ENCODE measurements around the gene KPRP.

The KPRP gene, protein sequence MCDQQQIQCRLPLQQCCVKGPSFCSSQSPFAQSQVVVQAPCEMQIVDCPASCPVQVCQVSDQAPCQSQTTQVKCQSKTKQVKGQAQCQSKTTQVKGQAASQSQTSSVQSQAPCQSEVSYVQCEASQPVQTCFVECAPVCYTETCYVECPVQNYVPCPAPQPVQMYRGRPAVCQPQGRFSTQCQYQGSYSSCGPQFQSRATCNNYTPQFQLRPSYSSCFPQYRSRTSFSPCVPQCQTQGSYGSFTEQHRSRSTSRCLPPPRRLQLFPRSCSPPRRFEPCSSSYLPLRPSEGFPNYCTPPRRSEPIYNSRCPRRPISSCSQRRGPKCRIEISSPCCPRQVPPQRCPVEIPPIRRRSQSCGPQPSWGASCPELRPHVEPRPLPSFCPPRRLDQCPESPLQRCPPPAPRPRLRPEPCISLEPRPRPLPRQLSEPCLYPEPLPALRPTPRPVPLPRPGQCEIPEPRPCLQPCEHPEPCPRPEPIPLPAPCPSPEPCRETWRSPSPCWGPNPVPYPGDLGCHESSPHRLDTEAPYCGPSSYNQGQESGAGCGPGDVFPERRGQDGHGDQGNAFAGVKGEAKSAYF

GRCh38 chr1:152757747-152758146 lies at the start of gene KPRP:
KPRP (plus strand) TSS chr1:152758025; CDS start chr1:152759589, 1,564 bp downstream.
- DNase-seq (ENCODE audit: low read depth in 2 of 2), result no peak

DNA sequence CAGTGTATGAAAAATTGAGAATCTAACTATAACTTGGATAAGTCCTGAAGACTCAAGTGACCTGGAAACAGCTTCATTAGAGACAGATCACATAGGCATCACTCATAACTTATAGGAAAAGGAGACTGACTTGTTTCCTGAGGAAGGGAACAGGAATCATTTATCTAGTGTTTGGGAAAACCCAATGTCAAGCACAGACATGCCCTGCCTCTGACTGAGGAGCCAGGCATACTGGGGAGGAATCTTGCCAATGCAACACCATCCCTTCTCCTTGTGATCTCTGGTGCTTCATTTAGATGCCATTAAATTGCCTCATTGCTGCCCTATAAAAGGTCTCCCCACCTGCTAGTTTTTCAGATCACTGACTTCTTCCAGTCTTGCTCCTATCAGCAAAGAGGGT lies 39.6 kb upstream of the KPRP start:
- DNase-seq (ENCODE audit: low read depth in 2 of 2), result no peak

DNA sequence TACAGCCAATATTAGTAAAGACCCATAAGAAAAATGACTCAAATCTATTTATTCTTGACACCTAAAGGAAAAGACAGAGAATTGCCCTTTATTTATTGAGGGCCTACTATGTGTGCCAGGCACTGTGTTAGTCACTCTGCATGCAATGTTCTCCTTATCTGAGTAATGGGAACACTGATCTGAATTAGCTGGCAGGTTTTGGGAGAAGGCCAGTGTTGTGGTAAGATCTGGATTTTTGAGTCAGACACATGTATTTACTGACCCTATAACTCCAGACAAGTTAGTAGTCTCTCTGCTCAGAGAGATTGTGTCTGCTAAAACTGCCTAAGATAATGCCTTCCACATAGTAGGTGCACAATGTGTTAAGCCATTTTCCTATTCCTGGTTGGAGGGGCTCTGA lies 32.6 kb upstream of the KPRP start:
- no peak for DNase-seq (ENCODE audit: low read depth in 2 of 2)

- no peak for DNase-seq (ENCODE audit: low read depth in 2 of 2)
Measured at GRCh38 chr1:152728986-152729385, 28.8 kb upstream of the KPRP start.

DNA sequence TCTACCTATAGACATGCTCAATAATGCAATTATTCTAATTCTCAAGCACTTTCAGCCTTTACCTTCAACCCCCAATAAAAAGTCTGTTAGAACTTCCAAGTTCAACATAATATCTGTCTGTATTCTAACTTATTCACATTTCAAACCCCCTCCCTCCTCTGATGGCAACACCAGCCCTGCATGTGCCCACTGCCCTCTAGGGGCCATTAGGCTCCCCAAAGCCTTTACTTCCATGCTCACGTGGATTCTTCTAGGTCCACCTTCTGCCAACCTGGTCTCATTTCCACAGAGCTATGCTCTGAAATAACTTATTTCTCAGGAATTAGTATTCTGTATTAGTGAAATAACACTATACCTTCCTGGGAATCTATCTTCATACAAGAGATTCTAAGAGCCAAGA lies 22.2 kb upstream of the KPRP start:
- no peak for DNase-seq (ENCODE audit: low read depth in 2 of 2)

GRCh38 chr1:152737997-152738396 lies 19.8 kb upstream of the KPRP start:
- DNase-seq (ENCODE audit: low read depth in 2 of 2), result no peak

DNA sequence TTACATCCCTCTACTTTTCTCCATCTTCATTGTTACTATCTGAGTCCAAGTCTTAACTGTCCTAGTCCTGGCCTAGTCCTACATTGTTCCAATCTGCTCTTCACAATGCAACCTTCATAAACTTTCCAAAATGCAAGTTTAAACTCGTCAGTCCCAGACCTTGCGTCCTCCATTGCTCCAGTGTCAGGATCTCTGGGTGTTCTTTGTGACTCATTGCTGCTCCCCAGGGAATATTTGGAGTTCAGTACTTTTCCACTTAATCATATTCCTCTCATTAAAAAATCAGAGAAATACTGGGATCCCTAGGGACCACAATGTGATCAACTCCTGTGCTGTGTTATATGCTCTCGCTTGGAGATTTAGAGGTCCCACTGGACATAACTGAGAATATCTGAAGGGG lies 18.0 kb upstream of the KPRP start:
- no peak for DNase-seq (ENCODE audit: low read depth in 2 of 2)

DNA sequence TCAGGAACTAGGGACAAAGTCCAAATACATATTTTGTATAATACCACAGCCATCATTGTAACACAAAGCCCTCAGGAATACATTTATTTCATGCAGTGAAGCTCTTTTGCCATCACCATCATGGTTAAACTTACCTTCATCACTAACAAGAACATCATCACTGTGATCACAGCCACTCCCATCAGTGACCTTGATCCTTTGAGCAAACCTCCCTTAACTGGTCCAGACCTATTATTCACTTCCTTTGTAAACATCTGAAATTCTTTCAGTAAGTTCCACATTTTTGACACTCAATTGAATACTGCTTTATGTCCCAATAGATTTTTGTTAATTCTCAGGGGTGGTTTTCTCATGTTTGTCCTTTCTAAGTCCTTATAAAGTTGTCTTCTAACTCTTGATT lies 16.2 kb upstream of the KPRP start:
- DNase-seq (ENCODE audit: low read depth in 2 of 2), result no peak

DNA sequence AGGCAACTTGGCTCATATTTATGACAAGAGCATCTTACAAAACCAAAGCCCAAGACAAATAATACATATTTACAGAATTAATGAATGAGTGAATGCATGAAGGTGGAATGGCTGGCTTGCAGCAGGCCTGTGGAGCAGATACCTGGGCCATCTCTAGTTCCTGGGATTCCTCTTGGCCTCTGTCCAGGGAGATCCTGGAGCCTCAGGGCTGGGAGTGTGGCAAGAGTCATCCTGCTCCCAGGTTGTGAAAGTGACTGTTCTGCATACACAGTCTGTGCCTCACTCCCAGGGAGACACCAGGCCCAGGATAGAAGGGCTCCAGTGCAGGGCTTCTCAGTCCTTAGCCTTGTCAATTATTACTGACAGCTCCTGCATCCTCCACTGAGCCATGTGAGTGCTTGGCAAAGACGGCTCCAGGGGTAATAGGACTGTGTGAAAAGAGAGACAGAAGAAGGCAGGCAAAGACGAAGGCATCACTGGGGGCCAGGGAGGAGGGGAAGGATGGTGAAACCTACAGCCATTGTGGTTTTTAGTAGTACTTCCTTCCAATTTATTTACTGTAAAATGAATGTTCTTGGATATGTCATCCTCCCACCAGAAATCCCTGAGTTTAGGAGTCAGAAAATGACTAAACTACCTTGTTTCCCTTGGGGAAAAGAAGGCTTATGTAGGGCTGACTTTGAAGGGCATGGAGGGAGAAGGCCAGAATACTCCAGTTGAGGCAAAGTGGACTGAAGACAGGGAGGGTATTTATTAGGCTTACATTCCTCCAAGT lies 14.3 kb upstream of the KPRP start:
- DNase-seq (ENCODE audit: low read depth in 2 of 2), result no peak

- no peak for DNase-seq (ENCODE audit: low read depth in 2 of 2)
Measured at GRCh38 chr1:152745289-152745704, 12.5 kb upstream of the KPRP start.

- DNase-seq (ENCODE audit: low read depth in 2 of 2), result no peak
Measured at GRCh38 chr1:152745765-152746444, 11.9 kb upstream of the KPRP start.

GRCh38 chr1:152747831-152748230 lies 10.0 kb upstream of the KPRP start:
- no peak for DNase-seq (ENCODE audit: low read depth in 2 of 2)

DNA sequence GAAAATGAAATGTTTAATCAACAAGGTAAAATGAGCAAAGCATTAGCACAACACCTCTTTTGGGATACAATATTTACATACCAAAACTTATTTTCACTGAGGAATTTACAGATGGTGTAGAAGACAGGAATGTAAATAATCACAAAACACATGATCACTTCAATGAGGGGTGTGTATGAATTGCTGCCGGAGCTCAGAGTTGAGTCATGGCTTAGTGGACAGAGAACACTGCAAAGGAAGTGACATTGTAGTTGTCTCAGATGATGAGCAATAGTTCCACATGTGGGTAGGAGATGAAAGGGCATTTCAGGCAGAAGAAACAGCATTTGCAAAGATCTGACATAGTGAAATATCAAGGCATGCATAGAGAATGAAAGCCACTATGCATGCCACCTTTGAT lies 5.6 kb upstream of the KPRP start:
- DNase-seq (ENCODE audit: low read depth in 2 of 2), result no peak

GRCh38 chr1:152753586-152753985 lies 4.2 kb upstream of the KPRP start:
- no peak for DNase-seq (ENCODE audit: low read depth in 2 of 2)

DNA sequence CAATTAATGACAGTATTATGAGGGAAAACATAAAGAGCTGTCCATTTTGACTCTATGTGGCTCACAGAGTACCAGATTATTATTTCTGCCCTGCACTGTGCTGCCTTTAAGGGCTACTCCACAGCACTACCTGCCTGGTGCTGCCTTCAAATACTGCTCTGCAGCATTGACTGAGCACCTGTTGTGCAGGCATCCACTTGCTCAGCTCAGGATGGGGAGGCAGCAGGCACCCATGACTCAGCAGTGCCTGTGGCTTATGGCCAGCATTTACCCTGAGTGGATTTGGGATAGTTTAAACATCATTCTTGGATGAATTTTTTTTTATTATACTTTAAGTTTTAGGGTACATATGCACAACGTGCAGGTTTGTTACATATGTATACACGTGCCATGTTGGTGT lies 953 bp upstream of the KPRP start:
- DNase-seq (ENCODE audit: low read depth in 2 of 2), result no peak

DNA sequence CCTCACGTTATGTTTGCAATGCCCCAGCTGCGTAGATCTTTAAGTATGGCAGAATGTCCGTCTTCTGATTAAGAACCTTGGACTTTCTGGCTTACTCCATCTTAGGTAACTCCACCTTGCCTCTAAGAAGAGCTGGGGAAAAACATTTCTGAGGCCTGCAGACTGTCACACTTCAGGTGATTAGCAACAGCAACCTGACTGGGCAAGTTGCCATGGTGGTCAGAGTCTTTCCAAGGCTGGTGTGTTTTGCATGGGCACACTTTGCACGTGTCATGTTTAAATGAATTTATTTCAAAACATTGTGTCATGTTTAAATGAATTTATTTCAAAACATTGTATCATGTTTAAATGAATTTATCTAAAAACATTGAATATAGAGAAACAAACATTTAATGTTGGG lies 811 bp downstream of the KPRP start:
- DNase-seq (ENCODE audit: low read depth in 2 of 2), result no peak

DNA sequence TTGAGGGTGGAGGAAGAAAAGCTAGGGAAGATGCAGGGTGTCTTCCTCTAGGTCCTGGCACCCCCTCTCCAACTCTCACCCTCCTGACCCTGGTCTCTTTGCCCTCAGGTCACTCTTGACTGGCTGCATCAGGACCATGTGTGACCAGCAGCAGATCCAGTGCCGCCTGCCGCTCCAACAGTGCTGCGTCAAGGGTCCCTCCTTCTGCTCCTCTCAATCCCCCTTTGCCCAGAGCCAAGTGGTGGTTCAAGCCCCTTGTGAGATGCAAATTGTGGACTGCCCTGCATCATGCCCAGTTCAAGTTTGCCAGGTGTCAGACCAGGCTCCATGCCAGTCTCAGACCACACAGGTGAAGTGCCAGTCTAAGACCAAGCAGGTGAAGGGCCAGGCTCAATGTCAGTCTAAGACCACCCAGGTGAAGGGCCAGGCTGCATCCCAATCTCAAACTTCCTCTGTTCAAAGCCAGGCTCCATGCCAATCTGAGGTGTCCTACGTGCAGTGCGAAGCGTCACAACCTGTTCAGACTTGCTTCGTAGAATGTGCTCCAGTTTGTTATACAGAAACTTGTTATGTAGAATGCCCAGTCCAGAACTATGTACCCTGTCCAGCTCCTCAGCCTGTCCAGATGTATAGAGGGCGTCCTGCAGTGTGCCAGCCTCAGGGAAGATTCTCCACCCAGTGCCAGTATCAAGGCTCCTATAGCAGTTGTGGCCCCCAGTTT lies 1.8 kb downstream of the KPRP start:
- no peak for DNase-seq (ENCODE audit: low read depth in 2 of 2)

DNA sequence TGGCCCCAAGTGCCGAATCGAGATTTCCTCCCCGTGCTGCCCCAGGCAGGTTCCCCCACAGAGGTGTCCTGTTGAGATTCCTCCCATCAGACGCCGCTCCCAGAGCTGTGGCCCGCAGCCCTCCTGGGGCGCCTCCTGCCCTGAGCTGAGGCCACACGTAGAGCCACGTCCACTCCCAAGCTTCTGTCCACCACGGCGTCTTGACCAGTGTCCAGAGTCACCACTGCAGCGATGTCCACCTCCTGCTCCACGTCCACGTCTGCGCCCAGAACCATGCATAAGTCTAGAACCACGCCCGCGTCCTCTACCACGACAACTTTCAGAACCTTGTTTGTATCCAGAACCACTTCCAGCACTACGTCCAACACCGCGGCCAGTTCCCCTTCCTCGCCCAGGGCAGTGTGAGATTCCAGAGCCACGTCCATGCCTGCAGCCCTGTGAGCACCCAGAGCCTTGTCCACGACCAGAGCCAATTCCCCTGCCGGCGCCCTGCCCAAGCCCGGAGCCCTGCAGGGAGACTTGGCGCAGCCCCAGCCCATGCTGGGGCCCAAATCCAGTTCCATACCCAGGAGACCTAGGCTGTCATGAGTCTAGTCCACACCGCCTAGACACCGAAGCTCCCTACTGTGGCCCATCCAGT lies 2.8 kb downstream of the KPRP start:
- DNase-seq (ENCODE audit: low read depth in 2 of 2), result no peak

DNA sequence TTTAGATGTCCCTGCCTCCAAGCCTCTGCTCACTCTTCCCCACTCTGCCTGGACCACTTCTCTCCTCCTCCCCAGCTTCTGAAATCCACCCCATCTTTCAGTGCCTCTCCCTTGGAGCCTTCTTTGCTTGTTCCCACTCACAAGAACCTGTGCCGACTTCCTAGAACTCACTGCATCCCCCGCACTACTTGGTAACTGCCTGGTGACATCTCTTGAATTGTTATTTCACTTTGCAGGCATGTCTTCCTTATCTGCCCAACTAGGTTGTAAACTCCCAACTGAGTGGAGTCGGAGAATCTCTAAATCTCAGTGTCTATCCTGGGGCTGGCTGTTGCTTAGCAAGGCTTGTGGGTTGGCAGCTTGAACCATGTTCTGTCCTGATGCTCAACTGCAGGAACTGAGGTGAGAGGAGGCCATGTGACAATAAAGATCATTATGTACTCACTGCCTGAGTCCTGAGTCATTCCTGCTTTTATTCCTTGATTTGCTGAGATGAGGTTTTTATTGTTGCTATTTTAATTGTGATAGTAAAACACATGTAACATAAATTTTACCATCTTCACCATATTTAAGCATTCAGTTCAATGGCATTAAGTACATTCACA lies 3.9 kb downstream of the KPRP start:
- DNase-seq (ENCODE audit: low read depth in 2 of 2), result no peak

- no peak for DNase-seq (ENCODE audit: low read depth in 2 of 2)
Measured at GRCh38 chr1:152768847-152769533, 11.2 kb downstream of the KPRP start.
